GF-D8 (cell line): ENCODE measurements around the gene JAZF1.

Experiments used
- DNase-seq: peaks from one replicate; lab custom pipeline; 2025; lab: John Stamatoyannopoulos, UW

Gene JAZF1

GRCh38 chr7:28075674-28076358, 104.8 kb downstream of the JAZF1 start:
- no peak for DNase-seq

- DNase-seq: no peak
Observed at GRCh38 chr7:28072876-28073514, 107.6 kb downstream of the JAZF1 start.

- DNase-seq: no peak
Observed at GRCh38 chr7:28071570-28071969, 109.0 kb downstream of the JAZF1 start.

GRCh38 chr7:28070297-28071055, 110.1 kb downstream of the JAZF1 start:
- no peak for DNase-seq

- DNase-seq: no peak
Observed at GRCh38 chr7:28069807-28070206, 110.8 kb downstream of the JAZF1 start.

- DNase-seq: no peak
Observed at GRCh38 chr7:28069388-28069787, 111.2 kb downstream of the JAZF1 start.

- peak; percentile 19 for DNase-seq
Observed at GRCh38 chr7:28068811-28069216, 111.8 kb downstream of the JAZF1 start.

- no peak for DNase-seq
Observed at GRCh38 chr7:28067171-28067570, 113.4 kb downstream of the JAZF1 start.

- no peak for DNase-seq
Observed at GRCh38 chr7:28065721-28066285, 114.8 kb downstream of the JAZF1 start.

- DNase-seq: peak; percentile 63
Observed at GRCh38 chr7:28065308-28065707, 115.3 kb downstream of the JAZF1 start.

GRCh38 chr7:28064437-28064836, 116.2 kb downstream of the JAZF1 start:
- no peak for DNase-seq

- peak; percentile 90 for DNase-seq
Observed at GRCh38 chr7:28062197-28062991, 118.2 kb downstream of the JAZF1 start.

- DNase-seq: no peak
Observed at GRCh38 chr7:28061824-28062196, 118.8 kb downstream of the JAZF1 start.

- DNase-seq: no peak
Observed at GRCh38 chr7:28060371-28060950, 120.1 kb downstream of the JAZF1 start.

GRCh38 chr7:28055161-28055544, 125.4 kb downstream of the JAZF1 start:
- no peak for DNase-seq

- DNase-seq: peak; percentile 74
Observed at GRCh38 chr7:28054531-28055160, 125.9 kb downstream of the JAZF1 start.

GRCh38 chr7:28052933-28053332, 127.7 kb downstream of the JAZF1 start:
- DNase-seq: no peak

- no peak for DNase-seq
Observed at GRCh38 chr7:28048694-28049093, 131.9 kb downstream of the JAZF1 start.

- no peak for DNase-seq
Observed at GRCh38 chr7:28046035-28046434, 134.6 kb downstream of the JAZF1 start.

GRCh38 chr7:28045592-28045991, 135.0 kb downstream of the JAZF1 start:
- DNase-seq: no peak

GRCh38 chr7:28044825-28045224, 135.8 kb downstream of the JAZF1 start:
- DNase-seq: no peak
